Caco-2 (cell line): ENCODE measurements around the gene MRM2. TPM values are rescaled to one million over a fixed set of nuclear protein-coding genes. Genes with fewer than 3 reads are reported as not detected.

Source experiments
- BruUV-seq: library from RNA; stranded (reverse); fragments of 400-500 nt; replicated peaks from 2 replicates; lab custom pipeline; 2021; lab: Mats Ljungman, UMichigan
- CTCF ChIA-PET: fragments of 300-600 bp; sonication (Branson Sonifier 250); formaldehyde crosslinking; loops from one replicate; lab custom pipeline; 2022; ENCODE audit warnings: antibody characterized with exemption; lab: Charles Lee
- POLR2A ChIA-PET: fragments of 300-600 bp; sonication (Branson Sonifier 250); formaldehyde crosslinking; loops from one replicate; lab custom pipeline; 2022; ENCODE audit warnings: antibody characterized with exemption; lab: Charles Lee
- DNase-seq, 2 experiments: peaks; one replicate each; pipeline versions ENCODE4 v3.0.0 to v3.0.0-alpha.2; 2020 to 2022
- H3K27me3 ChIP-seq: replicated peaks from 2 replicates; pipeline ENCODE4 v1.6.0; 2011; ENCODE audit warnings: low read length; ENCODE audit not compliant: control insufficient read depth, insufficient read depth
- H3K36me3 ChIP-seq: 2 replicates; pipeline ENCODE4 v1.5.1; 2011; ENCODE audit warnings: low read length; ENCODE audit not compliant: control insufficient read depth, insufficient read depth
- H3K4me1 ChIP-seq: fragments of 250-450 bp; sonication (Bioruptor Pico); 2 replicates; pipeline ENCODE4 v1.5.1; 2020; ENCODE audit warnings: mild to moderate bottlenecking
- H3K4me3 ChIP-seq: 2 replicates; pipeline ENCODE4 v1.5.1; 2011; ENCODE audit warnings: low read depth, mild to moderate bottlenecking, control low read depth, low read length
- H3K9me3 ChIP-seq: fragments of 250-450 bp; sonication (Bioruptor Pico); 2 replicates; pipeline ENCODE4 v1.5.1; 2020; ENCODE audit warnings: mild to moderate bottlenecking, moderate library complexity
- H3K27ac Mint-ChIP-seq: one replicate; pipeline ENCODE4 v1.8.0; 2022; ENCODE audit warnings: mixed read lengths; ENCODE audit not compliant: unreplicated experiment
- H3K27me3 Mint-ChIP-seq: one replicate; pipeline ENCODE4 v1.8.0; 2022; ENCODE audit warnings: mixed read lengths; ENCODE audit not compliant: insufficient read depth, unreplicated experiment
- H3K36me3 Mint-ChIP-seq: one replicate; pipeline ENCODE4 v1.8.0; 2022; ENCODE audit warnings: mild to moderate bottlenecking, mixed read lengths; ENCODE audit not compliant: insufficient read depth, unreplicated experiment
- H3K4me1 Mint-ChIP-seq: one replicate; pipeline ENCODE4 v1.8.0; 2022; ENCODE audit warnings: low read depth, mixed read lengths; ENCODE audit not compliant: unreplicated experiment
- H3K4me3 Mint-ChIP-seq: one replicate; pipeline ENCODE4 v1.8.0; 2022; ENCODE audit warnings: mild to moderate bottlenecking, moderate library complexity, mixed read lengths; ENCODE audit not compliant: unreplicated experiment
- H3K9me3 Mint-ChIP-seq: one replicate; pipeline ENCODE4 v1.8.0; 2022; ENCODE audit warnings: mixed read lengths; ENCODE audit not compliant: unreplicated experiment
- intact Hi-C: fragments of 100-400 bp; cut with micrococcal nuclease; formaldehyde crosslinking; loops from one replicate; pipeline ENCODE4 v1.10.0; 2022; ENCODE audit not compliant: unreplicated experiment
- total RNA-seq: library from RNA; stranded (reverse); gene quantifications from 2 replicates; pipeline ENCODE4 v1.2.3, GENCODE V29; 2022
- TF ChIP-seq, protein P1 (sequence below), 2 experiments: fragments of 200-600 bp in 1 of 2; IDR thresholded peaks; 1 replicate in 1 of 2; 2 replicates in 1 of 2; pipeline versions ENCODE4 v1.5.1 to v1.8.0; 2011 to 2022; ENCODE audit warnings: antibody characterized with exemption in 1 of 2, control low read depth in 1 of 2, inconsistent platforms in 1 of 2, low read depth in 1 of 2, low read length in 1 of 2, mild to moderate bottlenecking in 1 of 2, moderate library complexity in 1 of 2; ENCODE audit not compliant: insufficient read depth in 1 of 2, severe bottlenecking in 1 of 2, unreplicated experiment in 1 of 2

Gene MRM2
- total RNA-seq, 1 experiment from 2014 or later = 48.8 TPM

- no peak overlapping the region for H3K27ac Mint-ChIP-seq
- POLR2A ChIA-PET = no interaction called here
- Histone ChIP-seq H3K27me3 (no peaks in the 10 kb centered on the region), H3K9me3 (no peaks in the 10 kb centered on the region), H3K4me1 (no peaks in the 10 kb centered on the region), H3K4me3 (no peak overlapping the region), H3K36me3 (no peaks in the 10 kb centered on the region; the same call in 1 of the 2 replicates)
- H3K4me1 Mint-ChIP-seq = no peaks in the 10 kb centered on the region
- H3K27me3 Mint-ChIP-seq = no peaks in the 10 kb centered on the region
- H3K36me3 Mint-ChIP-seq = peaks cover 42% of the 10 kb centered on the region
- DNase-seq = no peak
- BruUV-seq = TSS peak; percentile 47
- H3K4me3 Mint-ChIP-seq = no peak overlapping the region
- H3K9me3 Mint-ChIP-seq = no peaks in the 10 kb centered on the region
- CTCF ChIA-PET = no interaction called here
- TF ChIP-seq, protein P1, sequence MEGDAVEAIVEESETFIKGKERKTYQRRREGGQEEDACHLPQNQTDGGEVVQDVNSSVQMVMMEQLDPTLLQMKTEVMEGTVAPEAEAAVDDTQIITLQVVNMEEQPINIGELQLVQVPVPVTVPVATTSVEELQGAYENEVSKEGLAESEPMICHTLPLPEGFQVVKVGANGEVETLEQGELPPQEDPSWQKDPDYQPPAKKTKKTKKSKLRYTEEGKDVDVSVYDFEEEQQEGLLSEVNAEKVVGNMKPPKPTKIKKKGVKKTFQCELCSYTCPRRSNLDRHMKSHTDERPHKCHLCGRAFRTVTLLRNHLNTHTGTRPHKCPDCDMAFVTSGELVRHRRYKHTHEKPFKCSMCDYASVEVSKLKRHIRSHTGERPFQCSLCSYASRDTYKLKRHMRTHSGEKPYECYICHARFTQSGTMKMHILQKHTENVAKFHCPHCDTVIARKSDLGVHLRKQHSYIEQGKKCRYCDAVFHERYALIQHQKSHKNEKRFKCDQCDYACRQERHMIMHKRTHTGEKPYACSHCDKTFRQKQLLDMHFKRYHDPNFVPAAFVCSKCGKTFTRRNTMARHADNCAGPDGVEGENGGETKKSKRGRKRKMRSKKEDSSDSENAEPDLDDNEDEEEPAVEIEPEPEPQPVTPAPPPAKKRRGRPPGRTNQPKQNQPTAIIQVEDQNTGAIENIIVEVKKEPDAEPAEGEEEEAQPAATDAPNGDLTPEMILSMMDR (IDR thresholded peaks at IDR 0.05; ENCODE audit: insufficient read depth in 1 of 2, low read depth in 1 of 2, low read length in 1 of 2, severe bottlenecking in 1 of 2, unreplicated experiment in 1 of 2) = no peak
- intact Hi-C loops = no loop called here
These were observed 12.6 kb upstream of the MRM2 start for GRCh38 chr7:2254429-2255144.

GRCh38 chr7:2253525-2254244 is 11.7 kb upstream of the MRM2 start:
- Histone ChIP-seq H3K36me3 (no peaks in the 10 kb centered on the region; the same call in 1 of the 2 replicates), H3K27me3 (no peaks in the 10 kb centered on the region), H3K4me1 (no peaks in the 10 kb centered on the region), H3K4me3 (no peak overlapping the region), H3K9me3 (no peaks in the 10 kb centered on the region)
- no peak overlapping the region for H3K27ac Mint-ChIP-seq
- no peaks in the 10 kb centered on the region for H3K9me3 Mint-ChIP-seq
- intact Hi-C loops = no loop called here
- H3K27me3 Mint-ChIP-seq = no peaks in the 10 kb centered on the region
- ChIA-PET CTCF (no interaction called here), POLR2A (interaction anchor here (0.7 kb wide), 1 partner anchor 11 kb away, joined by 3 read pairs; the partner anchor contains the start of genes MRM2 and NUDT1)
- DNase-seq = no peak
- BruUV-seq = no TSS peak
- no peaks in the 10 kb centered on the region for H3K4me1 Mint-ChIP-seq
- H3K4me3 Mint-ChIP-seq = no peak overlapping the region
- TF ChIP-seq, protein P1 (IDR thresholded peaks at IDR 0.05; ENCODE audit: insufficient read depth in 1 of 2, low read depth in 1 of 2, low read length in 1 of 2, severe bottlenecking in 1 of 2, unreplicated experiment in 1 of 2) = no peak
- peaks cover 42% of the 10 kb centered on the region for H3K36me3 Mint-ChIP-seq

- H3K9me3 Mint-ChIP-seq = no peaks in the 10 kb centered on the region
- no peaks in the 10 kb centered on the region for H3K4me1 Mint-ChIP-seq
- TF ChIP-seq, protein P1 (IDR thresholded peaks at IDR 0.05; ENCODE audit: insufficient read depth in 1 of 2, low read depth in 1 of 2, low read length in 1 of 2, severe bottlenecking in 1 of 2, unreplicated experiment in 1 of 2) = no peak
- no peaks in the 10 kb centered on the region for H3K27me3 Mint-ChIP-seq
- DNase-seq = no peak
- ChIA-PET POLR2A (no interaction called here), CTCF (no interaction called here)
- no peak overlapping the region for H3K27ac Mint-ChIP-seq
- peaks cover 39% of the 10 kb centered on the region for H3K36me3 Mint-ChIP-seq
- intact Hi-C loops = no loop called here
- H3K27me3 ChIP-seq = no peaks in the 10 kb centered on the region
- no TSS peak for BruUV-seq
- H3K4me3 Mint-ChIP-seq = no peak overlapping the region
- H3K4me1 ChIP-seq = no peaks in the 10 kb centered on the region
- no peaks in the 10 kb centered on the region for H3K9me3 ChIP-seq
- H3K36me3 ChIP-seq = no peaks in the 10 kb centered on the region; the same call in 1 of the 2 replicates
- no peak overlapping the region for H3K4me3 ChIP-seq
These were observed 11.0 kb upstream of the MRM2 start for GRCh38 chr7:2253021-2253420.
